Measurements from ENCODE around the gene STAM2.

DNA sequence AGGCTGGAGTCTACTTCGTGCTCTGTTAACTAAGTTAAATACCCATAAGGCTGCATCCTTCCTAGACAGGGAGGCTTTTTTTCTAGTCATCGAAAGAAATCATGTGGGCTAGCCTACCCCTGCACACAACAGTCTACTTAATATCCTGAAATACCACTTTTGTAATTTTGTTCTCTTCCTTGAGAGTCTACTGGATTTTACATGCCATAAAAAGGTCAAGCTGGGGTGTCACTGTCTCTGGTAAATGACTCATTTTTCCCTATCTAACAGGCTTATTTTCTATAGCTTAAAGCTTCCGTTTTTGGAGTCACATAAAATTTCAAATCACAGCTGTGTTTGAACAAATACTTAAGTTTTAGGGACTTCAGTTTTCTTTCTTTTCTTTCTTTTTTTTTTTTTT, 10.7 kb upstream of the STAM2 start:
- TF ChIP-seq CTCF (conservative IDR thresholded peaks at IDR 0.05) (no peak), EZH2 (IDR thresholded peaks at IDR 0.05; ENCODE audit: low read depth) (no peak)
